ENCODE results near the gene WWOX. TPM values are rescaled to one million over a fixed set of nuclear protein-coding genes. Genes with fewer than 3 reads are reported as not detected.

The WWOX gene
- total RNA-seq, 2 donors from 2014 or later = 33.8 to 82.5 TPM

- Histone ChIP-seq H3K27me3 (replicated peaks; ENCODE audit: insufficient read depth) (no peaks in the 10 kb centered on the region), H3K4me3 (no peak overlapping the region), H3K27ac (no peak overlapping the region), H3K36me3 (no peaks in the 10 kb centered on the region), H3K9me3 (no peaks in the 10 kb centered on the region), H3K4me1 (ENCODE audit: control insufficient read depth in 1 of 2, low read depth in 2 of 2) (peaks cover 0 to 8% of the 10 kb centered on the region in 2 donors)
- no peak for TF ChIP-seq CTCF (IDR thresholded peaks at IDR 0.05)
- no peak for ATAC-seq (ENCODE audit: insufficient number of reproducible peaks, low FRiP score, low read depth)
- no peak for DNase-seq (ENCODE audit: low spot score)
Measured at GRCh38 chr16:79261481-79261940, 1162.1 kb downstream of the WWOX start.

- Histone ChIP-seq H3K27me3 (replicated peaks; ENCODE audit: insufficient read depth) (no peaks in the 10 kb centered on the region), H3K4me3 (no peak overlapping the region), H3K4me1 (ENCODE audit: control insufficient read depth in 1 of 2, low read depth in 2 of 2) (peaks cover 0 to 8% of the 10 kb centered on the region in 2 donors), H3K9me3 (no peaks in the 10 kb centered on the region), H3K36me3 (no peaks in the 10 kb centered on the region), H3K27ac (no peak overlapping the region)
- DNase-seq (ENCODE audit: low spot score) (no peak), ATAC-seq (ENCODE audit: insufficient number of reproducible peaks, low FRiP score, low read depth) (no peak)
- TF ChIP-seq CTCF (IDR thresholded peaks at IDR 0.05) = no peak
Measured at GRCh38 chr16:79261944-79262552, 1162.6 kb downstream of the WWOX start.

Other genes with a start within 250 kb of the WWOX start
- gene CLEC3A, start 77.1 kb upstream of the WWOX start, total RNA-seq = not detected